ENCODE measurements around the gene KRT12. TPM values are rescaled to one million over a fixed set of nuclear protein-coding genes. Genes with fewer than 3 reads are reported as not detected.

Gene KRT12
- total and polyA plus RNA-seq, 2 of the 4 experiments (the other 2 are of a cell fraction) = not detected

- Histone ChIP-seq H2BK15ac (ENCODE audit: low read depth, low read length) (peak overlapping the region; percentile 61; the same call in 2 of the 3 replicates), H3K27ac (ENCODE audit: insufficient read depth, low read length) (peak overlapping the region; percentile 15; the same call in 1 of the 2 replicates), H4K91ac (ENCODE audit: insufficient read depth, low read depth, low read length) (peak overlapping the region; percentile 93), H3K23ac (ENCODE audit: low read depth, low read length) (peak overlapping the region; percentile 44; the same call in 1 of the 2 replicates), H3K14ac (replicated peaks; ENCODE audit: low read depth, low read length) (peak overlapping the region; percentile 58; the same call in 1 of the 2 replicates), H3K18ac (ENCODE audit: low read depth, low read length) (peak overlapping the region; percentile 99; the same call in 1 of the 2 replicates), H2AK5ac (ENCODE audit: low read depth, low read length) (peak overlapping the region; percentile 39; the same call in 1 of the 2 replicates), H2AK9ac (replicated peaks; ENCODE audit: low read depth, low read length, poor library complexity) (peak overlapping the region; percentile 61), H3K9me3 (ENCODE audit: control insufficient read depth, insufficient read depth, low read length) (no peaks in the 10 kb centered on the region), H3K9ac (ENCODE audit: low read depth, low read length) (peak overlapping the region; percentile 18; the same call in 1 of the 2 replicates), H3K79me1 (ENCODE audit: low read depth in 1 of 2, low read length in 2 of 2) (no peaks in the 10 kb centered on the region), H3K36me3 (ENCODE audit: control insufficient read depth, insufficient read depth, low read length) (no peaks in the 10 kb centered on the region), H2BK120ac (ENCODE audit: low read depth, low read length) (peak overlapping the region; percentile 91), H3K4me1 (ENCODE audit: control insufficient read depth, insufficient read depth, low read length) (peaks cover 10% of the 10 kb centered on the region), H4K20me1 (ENCODE audit: insufficient read depth, low read length) (no peaks in the 10 kb centered on the region), H2BK5ac (ENCODE audit: low read depth, low read length, poor library complexity, severe bottlenecking) (peak overlapping the region; percentile 99), H4K8ac (ENCODE audit: low read depth in 2 of 2, low read length in 2 of 2) (peak overlapping the region; percentile 77 to 92), H3K56ac (ENCODE audit: extremely low read depth, insufficient read depth, low read length) (peak overlapping the region; percentile 79), H3K9me1 (ENCODE audit: insufficient read depth, low read length) (0 out of 2 replicates have a peak, but pooled peaks cover 5% of the 10 kb centered on the region), H3K4me2 (ENCODE audit: low read depth, low read length) (peak overlapping the region; percentile 16; the same call in 1 of the 2 replicates), H3K4me3 (ENCODE audit: insufficient read depth, low read depth, low read length) (no peak overlapping the region), H4K5ac (ENCODE audit: low read depth, low read length) (no peak overlapping the region; the same call in 1 of the 2 replicates), H2AFZ (replicated peaks; ENCODE audit: low read length, poor library complexity) (no peak overlapping the region), H3K4ac (ENCODE audit: low read depth, low read length) (peak overlapping the region; percentile 93; the same call in 1 of the 2 replicates), H3K27me3 (ENCODE audit: control insufficient read depth, insufficient read depth, low read length) (no peaks in the 10 kb centered on the region), H2BK20ac (ENCODE audit: low read depth, low read length) (peak overlapping the region; percentile 79)
- TF ChIP-seq ELK1 (IDR thresholded peaks at IDR 0.05; ENCODE audit: borderline replicate concordance, low read depth, low read length) (no peak), RAD21 (IDR thresholded peaks at IDR 0.05; ENCODE audit: low read length) (0 out of 2 replicates have a peak, but pooled peaks have one; percentile 5), RFX5 (IDR thresholded peaks at IDR 0.05; ENCODE audit: low read depth, low read length) (no peak), FOS (IDR thresholded peaks at IDR 0.05; ENCODE audit: low read depth, low read length) (0 out of 2 replicates have a peak, but pooled peaks have one; percentile 35), CEBPB (IDR thresholded peaks at IDR 0.05; ENCODE audit: low read depth, low read length) (peak; percentile 97)
- POLR2A ChIA-PET (ENCODE audit: unreplicated experiment) = interaction anchor here (2.3 kb wide), 1 partner anchor 151 kb away, joined by 12 read pairs; the partner anchor contains the start of gene KRTAP2-3
- WGBS, 2 experiments (ENCODE audit: extremely low coverage in 2 of 2, insufficient read length in 1 of 2) = no CpG with 5 or more reads among the region's 4 CpGs
- ATAC-seq (ENCODE audit: low read depth) (peak; percentile 69), DNase-seq (peak; percentile 85)
- CTCF ChIA-PET = interaction anchor here (1.0 to 2.9 kb wide), 7 partner anchors 53 to 640 kb away, joined by 3 to 8 read pairs (median 3); no protein-coding TSS in a partner anchor
- dilution Hi-C loops (cut with HindIII; ENCODE audit: low sequenced_read_pairs, unreplicated experiment) (no loop called here), intact Hi-C loops (cut with micrococcal nuclease) (loop anchor here (1.0 to 2.0 kb wide), 10 partner anchors 53 to 757 kb away; partner anchors contain the start of gene KRTAP2-3), in situ Hi-C loops (cut with MboI; ENCODE audit: low sequenced_read_pairs) (loop anchor here (5.0 to 10.0 kb wide), 4 partner anchors 105 to 753 kb away; no protein-coding TSS in a partner anchor)
- BruUV-seq (replicated peaks) = no TSS peak
These were observed 42.7 kb upstream of the KRT12 start for GRCh38 chr17:40909755-40910154.

Data from IMR-90 (cell line).